Heart right ventricle (tissue), 16 donors: ENCODE data around the gene WWOX. TPM values are rescaled to one million over a fixed set of nuclear protein-coding genes. Genes with fewer than 3 reads are reported as not detected.

Source experiments
- ATAC-seq, 8 donors: fragments of 200-7000 bp; cut with Tn5 transposase; one replicate each; pipeline ENCODE4 v1.9.1; 2020; ENCODE audit warnings: mild to moderate bottlenecking in 8 of 8, moderate library complexity in 8 of 8, moderate number of reproducible peaks in 1 of 8
- DNase-seq, 2 donors: peaks; one replicate each; pipeline ENCODE4 v3.0.0-alpha.2; 2020
- H3K27ac ChIP-seq, 10 donors: fragments of 200-600 bp; sonication (generic) in 2 of 10; one replicate each; pipeline versions ENCODE4 v1.5.0 to v1.8.0; 2020 to 2022; ENCODE audit warnings: mild to moderate bottlenecking in 3 of 10
- H3K27me3 ChIP-seq, 7 donors: fragments of 200-600 bp; one replicate each; pipeline ENCODE4 v1.8.0; 2021 to 2022; ENCODE audit warnings: mild to moderate bottlenecking in 2 of 7
- H3K36me3 ChIP-seq, 9 donors: fragments of 200-600 bp; sonication (generic) in 1 of 9; one replicate each; pipeline versions ENCODE4 v1.5.0 to v1.8.0; 2020 to 2022; ENCODE audit warnings: mild to moderate bottlenecking in 2 of 9
- H3K4me1 ChIP-seq, 9 donors: fragments of 200-600 bp; sonication (generic) in 1 of 9; one replicate each; pipeline versions ENCODE4 v1.5.0 to v1.8.0; 2020 to 2022; ENCODE audit warnings: mild to moderate bottlenecking in 4 of 9
- H3K4me3 ChIP-seq, 10 donors: fragments of 200-600 bp; sonication (generic) in 2 of 10; one replicate each; pipeline versions ENCODE4 v1.5.0 to v1.8.0; 2020 to 2022; ENCODE audit warnings: mild to moderate bottlenecking in 7 of 10, moderate library complexity in 2 of 10
- H3K9me3 ChIP-seq, 11 donors: fragments of 200-600 bp in 10 of 11; sonication (generic) in 2 of 11; one replicate each; pipeline versions ENCODE4 v1.5.0 to v1.8.0; 2013 to 2022; ENCODE audit warnings: mild to moderate bottlenecking in 2 of 11, control low read depth in 1 of 11, moderate library complexity in 1 of 11
- CTCF ChIP-seq, 9 donors: fragments of 200-600 bp; sonication (generic) in 2 of 9; IDR thresholded peaks; one replicate each; pipeline versions ENCODE4 v1.5.0 to v1.8.0; 2021 to 2022; ENCODE audit warnings: antibody characterized with exemption in 9 of 9, mild to moderate bottlenecking in 5 of 9, moderate library complexity in 1 of 9
- WGBS, 2 donors: extraction: QIAGEN DNeasy Blood & Tissue Kit; methylation state at CpG; one replicate each; pipeline ENCODE4 v1.1.7; 2013; ENCODE audit warnings: inconsistent platforms in 1 of 2; 5-methylcytosine and 5-hydroxymethylcytosine counted together
- intact Hi-C, 10 donors: fragments of 100-400 bp; cut with DNase I; formaldehyde crosslinking; loops; one replicate each; pipeline versions ENCODE4 v1.11.1 to v1.14.2; 2022
- polyA plus RNA-seq, 2 donors: library from polyadenylated mRNA; stranded (reverse); fragments of 200-250 nt; gene quantifications; one replicate each; pipeline ENCODE4 v1.2.3, GENCODE V29; 2013
- total RNA-seq, 10 donors: library from RNA; stranded (reverse); fragmentation: NEBNext Ultra II Directional in 3 of 10; extraction: Animal tissue kit (Norgen Biotek cat#: 25700) in 3 of 10; gene quantifications; one replicate each; pipeline versions ENCODE4 v1.2.1 to v1.2.4, GENCODE V29; 2021 to 2023
- donor health status: Arrhythmogenic right ventricular cardiomyopathy.
- donor health status: ischemic (EF 13 %, LVEDD 7.1; RV severe dilation, severe dysfunction).
- donor health status: healthy with polysubstance abuse.
- donor health status: DM: no; HTN: yes; CAD: no.
- donor health status: DM: no; HTN: no; CAD: no.
- donor health status: ischemic (EF 25% LVEDD 6.9; RV normal size, moderate dysfunction).
- donor health status: ischemic (EF 25% LVEDD 5.7; RV mildly dilated, moderate dysfunction).
- donor health status: healthy.
- donor health status: DM: yes; HTN: yes; CAD: no.
- donor health status: Ischemic cardiomyopathy.
- donor health status: ischemic (EF 35%, LVEDD 5.7; RV mildly dilated, moderate dysfunction).
- donor health status: nonischemic (EF 11% LVEDD 7.7; RV severe dilation, severe dysfunction).
- donor health status: DM: yes; HTN: yes; CAD: no.
- donor health status: PGD.
- donor health status: ischemic (EF 29% LVEDD 5.4; RV normal size, mild dysfunction).
- donor health status: nonischemic (EF 23%, LVEDD 6.1; RV moderate dilation, normal function).

WWOX gene
- total and polyA plus RNA-seq, 12 donors, result 4.9 to 15.0 (median 9.9) TPM

- H3K36me3 ChIP-seq, result no peaks in the 10 kb centered on the region
- ATAC-seq (no peak), DNase-seq (no peak)
- H3K4me1 ChIP-seq, result no peaks in the 10 kb centered on the region
- WGBS, 2 donors, result 90 to 93% methylated on average over 3 of the region's 3 CpGs
- H3K9me3 ChIP-seq, result peaks cover 0 to 4% (median 0%) of the 10 kb centered on the region in 11 donors
- peaks cover 0 to 3% (median 0%) of the 10 kb centered on the region in 7 donors for H3K27me3 ChIP-seq
- H3K27ac ChIP-seq, result no peak overlapping the region
- no peak for TF ChIP-seq CTCF (IDR thresholded peaks at IDR 0.05)
- H3K4me3 ChIP-seq, result no peak overlapping the region
- intact Hi-C loops, result no loop called here
Observed at GRCh38 chr16:78464833-78465232, 365.4 kb downstream of the WWOX start.

DNA sequence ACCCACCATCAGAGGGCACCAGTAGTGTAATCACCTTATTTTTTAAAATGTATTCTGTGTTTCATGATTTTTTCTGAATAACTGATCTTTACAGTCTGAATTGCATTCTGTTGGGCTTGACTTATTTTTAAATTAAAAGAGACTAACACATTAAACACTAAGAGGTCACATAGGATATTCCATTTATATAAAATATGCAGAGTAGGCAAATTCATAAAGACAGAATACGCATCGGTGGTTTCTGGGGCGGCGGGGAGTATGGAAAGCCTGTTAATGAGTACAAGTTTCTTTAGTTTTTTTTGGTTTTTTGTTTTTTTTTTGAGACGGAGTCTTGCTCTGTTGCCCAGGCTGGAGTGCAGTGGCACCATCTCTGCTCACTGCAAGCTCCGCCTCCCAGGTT lies 366.3 kb downstream of the WWOX start:
- H3K9me3 ChIP-seq, result peaks cover 0 to 4% (median 0%) of the 10 kb centered on the region in 11 donors
- peaks cover 0 to 3% (median 0%) of the 10 kb centered on the region in 7 donors for H3K27me3 ChIP-seq
- 97 to 98% methylated on average over 6 of the region's 6 CpGs for WGBS, 2 donors
- TF ChIP-seq CTCF (IDR thresholded peaks at IDR 0.05), result no peak
- H3K4me3 ChIP-seq, result no peak overlapping the region
- H3K27ac ChIP-seq, result no peak overlapping the region
- no peak for ATAC-seq
- H3K4me1 ChIP-seq, result no peaks in the 10 kb centered on the region
- intact Hi-C loops, result no loop called here
- no peaks in the 10 kb centered on the region for H3K36me3 ChIP-seq
- no peak for DNase-seq

DNA sequence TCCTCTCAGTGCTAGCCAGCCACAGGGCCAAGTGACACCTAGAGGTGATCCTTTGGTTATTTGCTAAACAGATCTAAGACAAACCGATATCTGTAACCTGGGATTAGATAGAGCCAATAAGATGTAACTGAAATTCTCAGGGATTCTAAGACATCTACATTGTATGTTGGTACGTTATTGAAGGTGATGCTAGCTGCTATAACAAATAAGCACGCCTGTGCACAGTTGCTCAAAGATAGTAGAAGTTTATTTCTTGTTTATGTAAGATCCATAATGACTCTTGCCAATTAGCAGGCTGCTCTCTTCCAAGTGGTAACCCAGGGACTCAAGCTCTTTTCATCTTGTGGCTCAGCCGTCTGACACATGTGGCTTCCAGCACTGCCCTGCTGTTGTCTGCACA lies 370.3 kb downstream of the WWOX start:
- ATAC-seq, result no peak
- Histone ChIP-seq H3K27me3 (no peaks in the 10 kb centered on the region), H3K4me1 (no peaks in the 10 kb centered on the region), H3K9me3 (peaks cover 0 to 3% (median 0%) of the 10 kb centered on the region in 11 donors), H3K27ac (no peak overlapping the region), H3K36me3 (no peaks in the 10 kb centered on the region), H3K4me3 (no peak overlapping the region)
- 95 to 99% methylated on average over 4 of the region's 4 CpGs for whole genome bisulfite sequencing, 2 donors
- TF ChIP-seq CTCF (IDR thresholded peaks at IDR 0.05), result no peak
- no peak for DNase-seq
- intact Hi-C loops, result loop anchor here in 1 of 10 donors (10.0 kb wide), 1 partner anchor 355 kb away; no protein-coding TSS in a partner anchor

DNA sequence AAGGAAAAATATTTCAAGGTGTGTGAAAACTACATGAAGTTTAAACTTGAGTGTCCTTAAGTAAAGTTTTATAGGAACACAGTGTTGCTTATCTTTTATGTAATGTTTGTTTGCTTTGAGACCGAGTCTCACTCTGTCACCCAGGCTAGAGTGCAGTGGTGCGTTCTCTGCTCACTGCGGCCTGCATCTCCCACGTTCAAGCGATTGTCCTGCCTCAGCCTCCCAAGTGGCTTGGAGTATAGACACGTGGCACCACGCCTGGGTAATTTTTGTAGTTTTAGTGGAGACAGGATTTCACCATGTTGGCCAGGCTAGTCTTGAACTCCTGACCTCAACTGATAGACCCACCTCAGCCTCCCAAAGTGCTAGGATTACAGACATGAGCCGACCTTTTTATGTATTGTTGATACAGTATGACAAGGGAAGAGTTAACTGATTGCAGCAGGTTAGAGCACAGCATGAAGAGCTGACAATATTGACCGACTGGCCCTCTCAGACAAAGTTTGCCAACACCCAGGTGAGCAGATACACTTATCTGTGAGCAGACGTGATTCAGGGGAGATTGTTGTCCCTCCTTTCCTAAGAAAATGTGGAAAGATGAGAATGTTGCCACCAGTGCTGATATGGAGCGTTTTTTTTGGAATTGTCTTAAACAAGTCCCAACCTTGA lies 373.7 kb downstream of the WWOX start:
- H3K4me1 ChIP-seq, result no peaks in the 10 kb centered on the region
- no peaks in the 10 kb centered on the region for H3K9me3 ChIP-seq
- 92 to 93% methylated on average over 11 of the region's 11 CpGs for WGBS, 2 donors
- intact Hi-C loops, result loop anchor here in 1 of 10 donors (10.0 kb wide), 1 partner anchor 358 kb away; no protein-coding TSS in a partner anchor
- no peak overlapping the region for H3K27ac ChIP-seq
- no peak for ATAC-seq
- no peak overlapping the region for H3K4me3 ChIP-seq
- DNase-seq, result no peak
- no peaks in the 10 kb centered on the region for H3K27me3 ChIP-seq
- no peaks in the 10 kb centered on the region for H3K36me3 ChIP-seq
- no peak for TF ChIP-seq CTCF (IDR thresholded peaks at IDR 0.05)
